Posterior vena cava (tissue), 2 donors: ENCODE data around the gene ZBTB25. TPM values are rescaled to one million over a fixed set of nuclear protein-coding genes. Genes with fewer than 3 reads are reported as not detected.

Experiments
- DNase-seq: peaks from one replicate; pipeline ENCODE4 v3.0.0-alpha.2; 2020; ENCODE audit warnings: low spot score
- intact Hi-C, 2 donors: fragments of 100-400 bp; cut with DNase I; formaldehyde crosslinking; loops; one replicate each; pipeline versions ENCODE4 v1.14.1 to v1.14.2; 2022 to 2023
- total RNA-seq, 2 donors: library from RNA; stranded (reverse); fragmentation: NEBNext Ultra II Directional; extraction: Animal tissue kit (Norgen Biotek cat#: 25700); gene quantifications; one replicate each; pipeline ENCODE4 v1.2.1, GENCODE V29; 2021
- donor health status: DM: yes; HTN: yes; CAD: no.
- donor health status: DM: yes; HTN: yes; CAD: no.

The ZBTB25 gene
- total RNA-seq, 2 donors from 2014 or later, result 13.3 to 14.1 TPM

- intact Hi-C loops, result no loop called here
- no peak for DNase-seq
Measured at GRCh38 chr14:64495252-64495651, 8.4 kb downstream of the ZBTB25 start.

- no peak for DNase-seq
- intact Hi-C loops, result no loop called here
Measured at GRCh38 chr14:64493455-64493854, 10.2 kb downstream of the ZBTB25 start.

- no peak for DNase-seq
Measured at GRCh38 chr14:64491637-64492036, 12.0 kb downstream of the ZBTB25 start.

GRCh38 chr14:64488590-64489099 is 15.0 kb downstream of the ZBTB25 start:
- DNase-seq, result no peak
- intact Hi-C loops, result no loop called here

More at GRCh38 chr14:64491637-64492036, 12.0 kb downstream of the ZBTB25 start:
- intact Hi-C loops, result no loop called here

GRCh38 chr14:64478634-64479250 is 24.9 kb downstream of the ZBTB25 start:
- intact Hi-C loops, result loop anchor here (10.0 kb wide), 2 partner anchors 54 to 134 kb away; no protein-coding TSS in a partner anchor

GRCh38 chr14:64476438-64476837 is 27.2 kb downstream of the ZBTB25 start:
- intact Hi-C loops, result loop anchor here (10.0 kb wide), 2 partner anchors 52 to 132 kb away; no protein-coding TSS in a partner anchor
- DNase-seq, result no peak

More at GRCh38 chr14:64478634-64479250, 24.9 kb downstream of the ZBTB25 start:
- no peak for DNase-seq

GRCh38 chr14:64475585-64476273 is 27.9 kb downstream of the ZBTB25 start:
- DNase-seq, result no peak
- intact Hi-C loops, result loop anchor here (10.0 kb wide), 2 partner anchors 51 to 131 kb away; no protein-coding TSS in a partner anchor

GRCh38 chr14:64474698-64475097 is 28.9 kb downstream of the ZBTB25 start:
- intact Hi-C loops, result loop anchor here (10.0 kb wide), 2 partner anchors 50 to 130 kb away; no protein-coding TSS in a partner anchor
- no peak for DNase-seq

GRCh38 chr14:64474041-64474440 is 29.6 kb downstream of the ZBTB25 start:
- intact Hi-C loops, result loop anchor here (10.0 kb wide), 2 partner anchors 49 to 129 kb away; no protein-coding TSS in a partner anchor
- DNase-seq, result no peak

- intact Hi-C loops, result loop anchor here in 1 of 2 donors (10.0 kb wide), 1 partner anchor 124 kb away; no protein-coding TSS in a partner anchor
Measured at GRCh38 chr14:64468451-64468850, 35.2 kb downstream of the ZBTB25 start.

GRCh38 chr14:64467566-64467965 is 36.1 kb downstream of the ZBTB25 start:
- DNase-seq, result no peak
- intact Hi-C loops, result loop anchor here in 1 of 2 donors (10.0 kb wide), 1 partner anchor 123 kb away; no protein-coding TSS in a partner anchor

More at GRCh38 chr14:64468451-64468850, 35.2 kb downstream of the ZBTB25 start:
- DNase-seq, result no peak

GRCh38 chr14:64467101-64467500 is 36.5 kb downstream of the ZBTB25 start:
- intact Hi-C loops, result loop anchor here in 1 of 2 donors (10.0 kb wide), 1 partner anchor 122 kb away; no protein-coding TSS in a partner anchor
- DNase-seq, result no peak

GRCh38 chr14:64465831-64466554 is 37.6 kb downstream of the ZBTB25 start:
- intact Hi-C loops, result loop anchor here in 1 of 2 donors (10.0 kb wide), 1 partner anchor 121 kb away; no protein-coding TSS in a partner anchor
- no peak for DNase-seq

- no peak for DNase-seq
- intact Hi-C loops, result loop anchor here in 1 of 2 donors (10.0 kb wide), 1 partner anchor 121 kb away; no protein-coding TSS in a partner anchor
Measured at GRCh38 chr14:64465191-64465822, 38.3 kb downstream of the ZBTB25 start, which contains the start of gene AKAP5. TSS of gene AKAP5 (plus strand) at chr14:64465499. CDS start at chr14:64468395, 2,896 bp downstream.

- intact Hi-C loops, result loop anchor here in 1 of 2 donors (10.0 kb wide), 1 partner anchor 120 kb away; no protein-coding TSS in a partner anchor
Measured at GRCh38 chr14:64464651-64465050, 39.0 kb downstream of the ZBTB25 start.

GRCh38 chr14:64463873-64464272 is 39.8 kb downstream of the ZBTB25 start:
- intact Hi-C loops, result loop anchor here in 1 of 2 donors (10.0 kb wide), 1 partner anchor 119 kb away; no protein-coding TSS in a partner anchor
- DNase-seq, result no peak

More at GRCh38 chr14:64464651-64465050, 39.0 kb downstream of the ZBTB25 start:
- DNase-seq, result no peak

- intact Hi-C loops, result loop anchor here in 1 of 2 donors (10.0 kb wide), 1 partner anchor 118 kb away; no protein-coding TSS in a partner anchor
Measured at GRCh38 chr14:64463195-64463594, 40.4 kb downstream of the ZBTB25 start.

GRCh38 chr14:64461221-64461620 is 42.4 kb downstream of the ZBTB25 start:
- no peak for DNase-seq
- intact Hi-C loops, result loop anchor here in 1 of 2 donors (10.0 kb wide), 1 partner anchor 116 kb away; no protein-coding TSS in a partner anchor

More at GRCh38 chr14:64463195-64463594, 40.4 kb downstream of the ZBTB25 start:
- no peak for DNase-seq
